OCI-LY1 (cell line): ENCODE data around the gene C10orf62.

Source experiments
- H2AFZ ChIP-seq: fragments of 200-600 bp; sonication (generic), shearing (Covaris generic); 2 replicates; pipeline ENCODE4 v1.6.0; 2014; ENCODE audit warnings: antibody characterized with exemption, mild to moderate bottlenecking, low read length
- H3F3A ChIP-seq: fragments of 200-600 bp; sonication (generic), shearing (Covaris generic); 2 replicates; pipeline ENCODE4 v1.6.0; 2014; ENCODE audit warnings: mild to moderate bottlenecking, antibody characterized with exemption, low read length, moderate library complexity; ENCODE audit not compliant: insufficient read depth
- H3K27ac ChIP-seq: fragments of 200-600 bp; sonication (generic); 2 replicates; pipeline ENCODE4 v1.5.1; 2014; ENCODE audit warnings: low read length, mixed run types, mild to moderate bottlenecking, low read depth; ENCODE audit not compliant: poor library complexity, severe bottlenecking
- H3K27me3 ChIP-seq: fragments of 200-600 bp; sonication (generic); 2 replicates; pipeline ENCODE4 v1.6.0; 2014; ENCODE audit warnings: antibody characterized with exemption, mild to moderate bottlenecking, low read length, moderate library complexity; ENCODE audit not compliant: insufficient read depth
- H3K36me3 ChIP-seq: fragments of 200-600 bp; sonication (generic); 2 replicates; pipeline ENCODE4 v1.6.1; 2014; ENCODE audit warnings: mild to moderate bottlenecking, antibody characterized with exemption, low read length, moderate library complexity, mixed read lengths; ENCODE audit not compliant: insufficient read depth
- H3K4me1 ChIP-seq: fragments of 200-600 bp; sonication (generic); 2 replicates; pipeline ENCODE4 v1.5.1; 2014; ENCODE audit warnings: mild to moderate bottlenecking, low read length, moderate library complexity; ENCODE audit not compliant: insufficient read depth, severe bottlenecking
- H3K4me2 ChIP-seq: fragments of 200-600 bp; sonication (generic), shearing (Covaris generic); 2 replicates; pipeline ENCODE4 v1.6.1; 2014; ENCODE audit warnings: low read length
- H3K4me3 ChIP-seq: fragments of 200-600 bp; sonication (generic); 2 replicates; pipeline ENCODE4 v1.5.1; 2014; ENCODE audit warnings: low read length, low read depth, mild to moderate bottlenecking, mixed read lengths; ENCODE audit not compliant: poor library complexity, severe bottlenecking
- H3K79me2 ChIP-seq: fragments of 200-600 bp; shearing (Covaris generic); 2 replicates; pipeline ENCODE4 v1.6.1; 2016; ENCODE audit warnings: mixed run types, low read length, mixed read lengths; ENCODE audit not compliant: insufficient read depth
- H3K9ac ChIP-seq: fragments of 200-600 bp; sonication (generic), shearing (Covaris generic); 2 replicates; pipeline ENCODE4 v1.6.1; 2014; ENCODE audit warnings: mild to moderate bottlenecking, low read length, mixed read lengths
- H3K9me2 ChIP-seq: fragments of 200-600 bp; sonication (generic), shearing (Covaris generic); 2 replicates; pipeline ENCODE4 v1.6.1; 2014; ENCODE audit warnings: low read depth, mild to moderate bottlenecking, low read length, mixed read lengths
- H3K9me3 ChIP-seq: fragments of 200-600 bp; shearing (Covaris generic); 2 replicates; pipeline ENCODE4 v1.6.1; 2014; ENCODE audit warnings: low read length, mixed read lengths
- H4K20me1 ChIP-seq: fragments of 200-600 bp; sonication (generic), shearing (Covaris generic); 2 replicates; pipeline ENCODE4 v1.6.0; 2016; ENCODE audit warnings: mild to moderate bottlenecking, low read length; ENCODE audit not compliant: insufficient read depth
- CTCF ChIP-seq: fragments of 200-600 bp; sonication (generic), shearing (Covaris generic); IDR thresholded peaks from 2 replicates; pipeline ENCODE4 v1.5.1; 2017; ENCODE audit warnings: mild to moderate bottlenecking, antibody characterized with exemption, low read length, moderate library complexity, mixed read lengths
- EZH2 ChIP-seq: fragments of 200-600 bp; sonication (generic), shearing (Covaris generic); IDR thresholded peaks from 2 replicates; pipeline ENCODE4 v1.8.0; 2017; ENCODE audit warnings: borderline replicate concordance, mixed run types, mild to moderate bottlenecking, antibody characterized with exemption, low read length, moderate library complexity, mixed read lengths

The C10orf62 gene

GRCh38 chr10:97570146-97570788 lies 19.3 kb upstream of the C10orf62 start:
- no peaks in the 10 kb centered on the region for H4K20me1 ChIP-seq
- no peaks in the 10 kb centered on the region for H3K27me3 ChIP-seq
- no peak overlapping the region for H3K9ac ChIP-seq
- H3K4me3 ChIP-seq, result no peak overlapping the region
- no peaks in the 10 kb centered on the region for H3K9me3 ChIP-seq
- H3K4me1 ChIP-seq, result no peaks in the 10 kb centered on the region
- no peak overlapping the region for H3K4me2 ChIP-seq
- TF ChIP-seq CTCF (no peak), EZH2 (no peak)
- no peak overlapping the region for H2AFZ ChIP-seq
- H3F3A ChIP-seq, result no peaks in the 10 kb centered on the region
- no peaks in the 10 kb centered on the region for H3K9me2 ChIP-seq
- no peaks in the 10 kb centered on the region for H3K79me2 ChIP-seq
- no peak overlapping the region for H3K27ac ChIP-seq
- H3K36me3 ChIP-seq, result no peaks in the 10 kb centered on the region

GRCh38 chr10:97570789-97571471 lies 18.6 kb upstream of the C10orf62 start:
- Histone ChIP-seq H3K4me1 (no peaks in the 10 kb centered on the region), H3K4me3 (no peak overlapping the region), H3K27ac (no peak overlapping the region), H3K9me2 (no peaks in the 10 kb centered on the region), H3F3A (no peaks in the 10 kb centered on the region), H3K9ac (no peak overlapping the region), H3K36me3 (no peaks in the 10 kb centered on the region), H4K20me1 (no peaks in the 10 kb centered on the region), H3K9me3 (no peaks in the 10 kb centered on the region), H3K4me2 (no peak overlapping the region), H2AFZ (no peak overlapping the region), H3K27me3 (no peaks in the 10 kb centered on the region), H3K79me2 (no peaks in the 10 kb centered on the region)
- no peak for TF ChIP-seq CTCF
- TF ChIP-seq EZH2, result no peak

GRCh38 chr10:97571622-97572021 lies 17.9 kb upstream of the C10orf62 start:
- no peaks in the 10 kb centered on the region for H3K79me2 ChIP-seq
- H3K4me1 ChIP-seq, result no peaks in the 10 kb centered on the region
- H3K4me3 ChIP-seq, result no peak overlapping the region
- no peak overlapping the region for H3K9ac ChIP-seq
- H3K9me3 ChIP-seq, result no peaks in the 10 kb centered on the region
- H3F3A ChIP-seq, result no peaks in the 10 kb centered on the region
- H3K9me2 ChIP-seq, result no peaks in the 10 kb centered on the region
- no peak overlapping the region for H2AFZ ChIP-seq
- H4K20me1 ChIP-seq, result no peaks in the 10 kb centered on the region
- H3K27ac ChIP-seq, result no peak overlapping the region
- no peaks in the 10 kb centered on the region for H3K27me3 ChIP-seq
- H3K4me2 ChIP-seq, result no peak overlapping the region
- no peaks in the 10 kb centered on the region for H3K36me3 ChIP-seq
- TF ChIP-seq CTCF, result no peak
- no peak for TF ChIP-seq EZH2
